Liver (tissue), 9 donors: ENCODE measurements around the gene KCNMB2. TPM values are rescaled to one million over a fixed set of nuclear protein-coding genes. Genes with fewer than 3 reads are reported as not detected.

Source experiments
- DNase-seq: peaks from one replicate; pipeline ENCODE4 v3.0.0-alpha.2; 2017; ENCODE audit warnings: low spot score
- H3K27ac ChIP-seq, 2 donors: one replicate each; pipeline ENCODE4 v1.7.0; 2013; ENCODE audit warnings: inconsistent platforms in 2 of 2, low read length in 2 of 2, control low read depth in 1 of 2, low read depth in 1 of 2, mild to moderate bottlenecking in 1 of 2
- H3K27me3 ChIP-seq, 4 donors: one replicate each; pipeline versions ENCODE4 v1.6.1 to v1.7.0; 2013; ENCODE audit warnings: low read length in 3 of 4, inconsistent platforms in 1 of 4, mild to moderate bottlenecking in 1 of 4, moderate library complexity in 1 of 4; ENCODE audit not compliant: control insufficient read depth in 4 of 4, insufficient read depth in 4 of 4
- H3K36me3 ChIP-seq, 4 donors: one replicate each; pipeline versions ENCODE4 v1.6.1 to v1.7.0; 2013; ENCODE audit warnings: low read length in 3 of 4, mild to moderate bottlenecking in 3 of 4, low read depth in 1 of 4, moderate library complexity in 1 of 4; ENCODE audit not compliant: control insufficient read depth in 4 of 4, insufficient read depth in 3 of 4
- H3K4me1 ChIP-seq, 4 donors: one replicate each; pipeline versions ENCODE4 v1.6.1 to v1.7.0; 2013; ENCODE audit warnings: low read length in 3 of 4, mild to moderate bottlenecking in 3 of 4, moderate library complexity in 1 of 4; ENCODE audit not compliant: control insufficient read depth in 4 of 4, insufficient read depth in 4 of 4
- H3K4me3 ChIP-seq, 3 donors: one replicate each; pipeline versions ENCODE4 v1.6.1 to v1.7.0; 2013; ENCODE audit warnings: low read length in 3 of 3, control low read depth in 1 of 3, low read depth in 1 of 3, mild to moderate bottlenecking in 1 of 3
- H3K9ac ChIP-seq, 2 donors: one replicate each; pipeline ENCODE4 v1.7.0; 2013; ENCODE audit warnings: low read length in 2 of 2, mild to moderate bottlenecking in 2 of 2, moderate library complexity in 2 of 2, control low read depth in 1 of 2, low read depth in 1 of 2
- H3K9me3 ChIP-seq, 4 donors: one replicate each; pipeline versions ENCODE4 v1.6.1 to v1.7.0; 2013; ENCODE audit warnings: low read length in 3 of 4; ENCODE audit not compliant: control insufficient read depth in 4 of 4
- FOXA1 ChIP-seq: IDR thresholded peaks from 2 replicates; pipeline ENCODE4 v1.6.1; 2016; ENCODE audit warnings: antibody characterized with exemption
- FOXA2 ChIP-seq: IDR thresholded peaks from 2 replicates; pipeline ENCODE4 v1.6.1; 2016; ENCODE audit warnings: antibody characterized with exemption
- GABPA ChIP-seq, 2 donors: IDR thresholded peaks in 1 of 2; conservative IDR thresholded peaks in 1 of 2; 2 replicates each; pipeline ENCODE4 v1.6.1; 2016; ENCODE audit warnings: antibody characterized with exemption in 2 of 2, mild to moderate bottlenecking in 1 of 2, moderate library complexity in 1 of 2
- HNF4A ChIP-seq, 2 donors: conservative IDR thresholded peaks; 2 replicates each; pipeline ENCODE4 v1.6.1; 2016; ENCODE audit warnings: antibody characterized with exemption in 2 of 2, mild to moderate bottlenecking in 2 of 2
- HNF4G ChIP-seq: IDR thresholded peaks from 2 replicates; pipeline ENCODE4 v1.6.1; 2016; ENCODE audit warnings: antibody characterized with exemption
- JUND ChIP-seq, 2 donors: IDR thresholded peaks; 2 replicates each; pipeline ENCODE4 v1.6.1; 2016; ENCODE audit warnings: antibody characterized with exemption in 2 of 2
- NR2F2 ChIP-seq: IDR thresholded peaks from 2 replicates; pipeline ENCODE4 v1.6.1; 2016; ENCODE audit warnings: antibody characterized with exemption
- RAD21 ChIP-seq, 2 donors: IDR thresholded peaks; 2 replicates each; pipeline ENCODE4 v1.6.1; 2016; ENCODE audit warnings: antibody characterized with exemption in 2 of 2, mild to moderate bottlenecking in 2 of 2
- RXRA ChIP-seq, 2 donors: IDR thresholded peaks; 2 replicates each; pipeline ENCODE4 v1.6.1; 2017 to 2018; ENCODE audit warnings: antibody characterized with exemption in 2 of 2, mild to moderate bottlenecking in 1 of 2
- SP1 ChIP-seq: IDR thresholded peaks from 2 replicates; pipeline ENCODE4 v1.6.1; 2018; ENCODE audit warnings: antibody characterized with exemption, mild to moderate bottlenecking
- TAF1 ChIP-seq: conservative IDR thresholded peaks from 2 replicates; pipeline ENCODE4 v1.6.1; 2016; ENCODE audit warnings: antibody characterized with exemption, mild to moderate bottlenecking
- YY1 ChIP-seq: IDR thresholded peaks from 2 replicates; pipeline ENCODE4 v1.6.1; 2016; ENCODE audit warnings: antibody characterized with exemption, mild to moderate bottlenecking
- WGBS: extraction: QIAGEN DNeasy Blood & Tissue Kit; methylation state at CpG from one replicate; pipeline ENCODE4 v1.1.7; 2013; 5-methylcytosine and 5-hydroxymethylcytosine counted together
- polyA plus RNA-seq, 2 donors: library from polyadenylated mRNA; stranded (reverse) in 1 of 2; unstranded in 1 of 2; fragments of 200-250 nt in 1 of 2; fragments of >200 nt in 1 of 2; fragmentation: Nextera tagmentation in 1 of 2; extraction: Ambion mirVana in 1 of 2; gene quantifications; one replicate each; pipeline versions ENCODE4 v1.2.1 to v1.2.3, GENCODE V29; 2013 to 2015
- total RNA-seq, 2 donors: library from RNA; depleted of rRNA; stranded (reverse); fragments of >200 nt; gene quantifications; one replicate each; pipeline ENCODE4 v1.2.3, GENCODE V29; 2014
- TF ChIP-seq, protein P1 (sequence below): fragments of 150-350 bp; IDR thresholded peaks from 2 replicates; pipeline ENCODE4 v1.5.1; 2017; ENCODE audit warnings: improper control_type of control experiment, low read depth, low read length; ENCODE audit not compliant: missing input control
- TF ChIP-seq, protein P2 (sequence below): IDR thresholded peaks from 2 replicates; pipeline ENCODE4 v1.6.1; 2016; ENCODE audit warnings: antibody characterized with exemption
- TF ChIP-seq, protein P3 (sequence below): IDR thresholded peaks from 2 replicates; pipeline ENCODE4 v1.6.1; 2016; ENCODE audit warnings: antibody characterized with exemption
- TF ChIP-seq, protein P4 (sequence below): IDR thresholded peaks from 2 replicates; pipeline ENCODE4 v1.6.1; 2016; ENCODE audit warnings: antibody characterized with exemption, mild to moderate bottlenecking
- donor health status: healthy.
- donor health status: healthy.
- donor health status: healthy.
- donor health status: healthy.
- donor health status: healthy.

Gene KCNMB2
- total and polyA plus RNA-seq, 4 donors, result 0.08 to 0.33 (median 0.16) TPM; not detected in 1

DNA sequence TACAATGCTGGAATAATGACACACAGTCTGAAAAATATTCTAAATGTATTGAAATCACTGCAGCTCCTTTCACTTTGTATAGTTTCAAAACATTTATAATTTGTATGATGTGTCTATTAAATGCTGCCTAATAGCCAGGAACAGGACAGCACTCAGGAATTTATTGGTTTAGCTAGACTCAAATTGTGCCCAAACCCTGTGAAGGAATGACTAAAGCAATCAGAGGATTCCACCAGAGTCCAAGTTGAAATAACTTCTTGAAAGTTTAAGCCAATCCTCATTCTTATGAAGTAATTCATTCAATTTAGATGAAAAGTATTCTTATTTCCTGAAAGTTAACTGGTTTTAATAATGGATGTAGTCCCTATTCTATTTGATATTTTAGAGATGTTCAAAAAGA lies 268.4 kb downstream of the KCNMB2 start (continued):
- TF ChIP-seq RXRA (IDR thresholded peaks at IDR 0.05), result no peak
- TF ChIP-seq, protein P1, sequence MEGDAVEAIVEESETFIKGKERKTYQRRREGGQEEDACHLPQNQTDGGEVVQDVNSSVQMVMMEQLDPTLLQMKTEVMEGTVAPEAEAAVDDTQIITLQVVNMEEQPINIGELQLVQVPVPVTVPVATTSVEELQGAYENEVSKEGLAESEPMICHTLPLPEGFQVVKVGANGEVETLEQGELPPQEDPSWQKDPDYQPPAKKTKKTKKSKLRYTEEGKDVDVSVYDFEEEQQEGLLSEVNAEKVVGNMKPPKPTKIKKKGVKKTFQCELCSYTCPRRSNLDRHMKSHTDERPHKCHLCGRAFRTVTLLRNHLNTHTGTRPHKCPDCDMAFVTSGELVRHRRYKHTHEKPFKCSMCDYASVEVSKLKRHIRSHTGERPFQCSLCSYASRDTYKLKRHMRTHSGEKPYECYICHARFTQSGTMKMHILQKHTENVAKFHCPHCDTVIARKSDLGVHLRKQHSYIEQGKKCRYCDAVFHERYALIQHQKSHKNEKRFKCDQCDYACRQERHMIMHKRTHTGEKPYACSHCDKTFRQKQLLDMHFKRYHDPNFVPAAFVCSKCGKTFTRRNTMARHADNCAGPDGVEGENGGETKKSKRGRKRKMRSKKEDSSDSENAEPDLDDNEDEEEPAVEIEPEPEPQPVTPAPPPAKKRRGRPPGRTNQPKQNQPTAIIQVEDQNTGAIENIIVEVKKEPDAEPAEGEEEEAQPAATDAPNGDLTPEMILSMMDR, result no peak
- no peak for TF ChIP-seq TAF1

DNA sequence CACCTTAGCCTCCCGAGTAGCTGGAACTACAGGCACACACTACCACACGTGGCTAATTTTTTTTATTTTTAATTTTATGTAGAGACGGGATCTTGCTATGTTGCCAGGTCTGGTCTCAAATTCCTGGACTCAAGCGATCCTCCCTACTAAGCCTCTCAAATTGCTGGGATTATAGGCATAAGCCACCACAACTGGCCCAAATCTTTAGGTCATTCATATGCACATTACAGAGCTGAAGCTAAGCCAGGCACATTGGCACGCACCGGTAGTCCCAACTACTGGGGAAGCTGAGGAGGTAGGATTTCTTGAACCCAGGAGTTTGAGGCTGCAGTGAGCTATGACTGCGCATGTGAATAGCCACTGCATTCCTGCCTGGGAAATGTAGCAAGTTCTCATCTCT lies 269.5 kb downstream of the KCNMB2 start:
- no peaks in the 10 kb centered on the region for H3K36me3 ChIP-seq
- H3K4me3 ChIP-seq, result no peak overlapping the region
- no peak overlapping the region for H3K27ac ChIP-seq
- H3K4me1 ChIP-seq, result no peaks in the 10 kb centered on the region
- WGBS, result 83% methylated on average over 7 of the region's 7 CpGs
- TF ChIP-seq, protein P2, sequence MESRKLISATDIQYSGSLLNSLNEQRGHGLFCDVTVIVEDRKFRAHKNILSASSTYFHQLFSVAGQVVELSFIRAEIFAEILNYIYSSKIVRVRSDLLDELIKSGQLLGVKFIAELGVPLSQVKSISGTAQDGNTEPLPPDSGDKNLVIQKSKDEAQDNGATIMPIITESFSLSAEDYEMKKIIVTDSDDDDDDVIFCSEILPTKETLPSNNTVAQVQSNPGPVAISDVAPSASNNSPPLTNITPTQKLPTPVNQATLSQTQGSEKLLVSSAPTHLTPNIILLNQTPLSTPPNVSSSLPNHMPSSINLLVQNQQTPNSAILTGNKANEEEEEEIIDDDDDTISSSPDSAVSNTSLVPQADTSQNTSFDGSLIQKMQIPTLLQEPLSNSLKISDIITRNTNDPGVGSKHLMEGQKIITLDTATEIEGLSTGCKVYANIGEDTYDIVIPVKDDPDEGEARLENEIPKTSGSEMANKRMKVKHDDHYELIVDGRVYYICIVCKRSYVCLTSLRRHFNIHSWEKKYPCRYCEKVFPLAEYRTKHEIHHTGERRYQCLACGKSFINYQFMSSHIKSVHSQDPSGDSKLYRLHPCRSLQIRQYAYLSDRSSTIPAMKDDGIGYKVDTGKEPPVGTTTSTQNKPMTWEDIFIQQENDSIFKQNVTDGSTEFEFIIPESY, result no peak
- TF ChIP-seq RXRA (IDR thresholded peaks at IDR 0.05) (no peak), YY1 (no peak), HNF4A (conservative IDR thresholded peaks at IDR 0.05) (no peak), RAD21 (IDR thresholded peaks at IDR 0.05) (no peak), SP1 (no peak), FOXA2 (no peak), NR2F2 (no peak), HNF4G (no peak), TAF1 (no peak), JUND (IDR thresholded peaks at IDR 0.05) (no peak), GABPA (IDR thresholded peaks at IDR 0.05 in 1 of 2, conservative IDR thresholded peaks at IDR 0.05 in 1 of 2) (no peak), FOXA1 (no peak)
- TF ChIP-seq, protein P1, result no peak
- TF ChIP-seq, protein P3, sequence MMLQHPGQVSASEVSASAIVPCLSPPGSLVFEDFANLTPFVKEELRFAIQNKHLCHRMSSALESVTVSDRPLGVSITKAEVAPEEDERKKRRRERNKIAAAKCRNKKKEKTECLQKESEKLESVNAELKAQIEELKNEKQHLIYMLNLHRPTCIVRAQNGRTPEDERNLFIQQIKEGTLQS, result no peak
- TF ChIP-seq, protein P4, sequence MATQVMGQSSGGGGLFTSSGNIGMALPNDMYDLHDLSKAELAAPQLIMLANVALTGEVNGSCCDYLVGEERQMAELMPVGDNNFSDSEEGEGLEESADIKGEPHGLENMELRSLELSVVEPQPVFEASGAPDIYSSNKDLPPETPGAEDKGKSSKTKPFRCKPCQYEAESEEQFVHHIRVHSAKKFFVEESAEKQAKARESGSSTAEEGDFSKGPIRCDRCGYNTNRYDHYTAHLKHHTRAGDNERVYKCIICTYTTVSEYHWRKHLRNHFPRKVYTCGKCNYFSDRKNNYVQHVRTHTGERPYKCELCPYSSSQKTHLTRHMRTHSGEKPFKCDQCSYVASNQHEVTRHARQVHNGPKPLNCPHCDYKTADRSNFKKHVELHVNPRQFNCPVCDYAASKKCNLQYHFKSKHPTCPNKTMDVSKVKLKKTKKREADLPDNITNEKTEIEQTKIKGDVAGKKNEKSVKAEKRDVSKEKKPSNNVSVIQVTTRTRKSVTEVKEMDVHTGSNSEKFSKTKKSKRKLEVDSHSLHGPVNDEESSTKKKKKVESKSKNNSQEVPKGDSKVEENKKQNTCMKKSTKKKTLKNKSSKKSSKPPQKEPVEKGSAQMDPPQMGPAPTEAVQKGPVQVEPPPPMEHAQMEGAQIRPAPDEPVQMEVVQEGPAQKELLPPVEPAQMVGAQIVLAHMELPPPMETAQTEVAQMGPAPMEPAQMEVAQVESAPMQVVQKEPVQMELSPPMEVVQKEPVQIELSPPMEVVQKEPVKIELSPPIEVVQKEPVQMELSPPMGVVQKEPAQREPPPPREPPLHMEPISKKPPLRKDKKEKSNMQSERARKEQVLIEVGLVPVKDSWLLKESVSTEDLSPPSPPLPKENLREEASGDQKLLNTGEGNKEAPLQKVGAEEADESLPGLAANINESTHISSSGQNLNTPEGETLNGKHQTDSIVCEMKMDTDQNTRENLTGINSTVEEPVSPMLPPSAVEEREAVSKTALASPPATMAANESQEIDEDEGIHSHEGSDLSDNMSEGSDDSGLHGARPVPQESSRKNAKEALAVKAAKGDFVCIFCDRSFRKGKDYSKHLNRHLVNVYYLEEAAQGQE, result no peak
- no peaks in the 10 kb centered on the region for H3K27me3 ChIP-seq
- no peak for DNase-seq
- H3K9me3 ChIP-seq, result no peaks in the 10 kb centered on the region
- no peak overlapping the region for H3K9ac ChIP-seq
